Rectal smooth muscle tissue (tissue), 1 donor: Measurements from ENCODE around the gene ESRRA.
A peak's percentile ranks its signal among the peaks of the same experiment; 100 is the strongest.

Source experiments
- H3K27ac ChIP-seq: one replicate; pipeline ENCODE4 v1.7.0; 2013; ENCODE audit warnings: low read depth, low read length, inconsistent platforms
- H3K27me3 ChIP-seq: one replicate; pipeline ENCODE4 v1.7.0; 2013; ENCODE audit warnings: low read length; ENCODE audit not compliant: control insufficient read depth, insufficient read depth
- H3K36me3 ChIP-seq: one replicate; pipeline ENCODE4 v1.7.0; 2013; ENCODE audit warnings: low read length; ENCODE audit not compliant: control insufficient read depth, insufficient read depth
- H3K4me1 ChIP-seq: one replicate; pipeline ENCODE4 v1.7.0; 2013; ENCODE audit warnings: low read length; ENCODE audit not compliant: control insufficient read depth, insufficient read depth
- H3K4me3 ChIP-seq: one replicate; pipeline ENCODE4 v1.7.0; 2013; ENCODE audit warnings: low read length
- H3K9ac ChIP-seq: one replicate; pipeline ENCODE4 v1.7.0; 2013; ENCODE audit warnings: low read length

Gene ESRRA

GRCh38 chr11:64359712-64360445, 54.6 kb downstream of the ESRRA start:
- Histone ChIP-seq H3K4me3 (peak overlapping the region; percentile 81), H3K27me3 (no peaks in the 10 kb centered on the region), H3K27ac (no peak overlapping the region), H3K36me3 (peaks cover 17% of the 10 kb centered on the region), H3K9ac (peak overlapping the region; percentile 82), H3K4me1 (peaks cover 7% of the 10 kb centered on the region)

GRCh38 chr11:64360448-64360921, 55.2 kb downstream of the ESRRA start:
- Histone ChIP-seq H3K27ac (no peak overlapping the region), H3K36me3 (peaks cover 19% of the 10 kb centered on the region), H3K4me3 (no peak overlapping the region), H3K27me3 (no peaks in the 10 kb centered on the region), H3K9ac (no peak overlapping the region), H3K4me1 (peaks cover 4% of the 10 kb centered on the region)

- Histone ChIP-seq H3K9ac (no peak overlapping the region), H3K4me3 (no peak overlapping the region), H3K27me3 (no peaks in the 10 kb centered on the region), H3K27ac (no peak overlapping the region), H3K36me3 (peaks cover 23% of the 10 kb centered on the region), H3K4me1 (peaks cover 3% of the 10 kb centered on the region)
Measured at GRCh38 chr11:64361659-64362058, 56.3 kb downstream of the ESRRA start.

- no peak overlapping the region for H3K9ac ChIP-seq
- H3K36me3 ChIP-seq, result peaks cover 26% of the 10 kb centered on the region
- no peak overlapping the region for H3K4me3 ChIP-seq
Measured at GRCh38 chr11:64362339-64362738, 57.0 kb downstream of the ESRRA start.

GRCh38 chr11:64364435-64364834, 59.1 kb downstream of the ESRRA start:
- Histone ChIP-seq H3K9ac (no peak overlapping the region), H3K4me3 (no peak overlapping the region), H3K4me1 (no peaks in the 10 kb centered on the region), H3K27ac (no peak overlapping the region), H3K36me3 (peaks cover 31% of the 10 kb centered on the region), H3K27me3 (no peaks in the 10 kb centered on the region)

More at GRCh38 chr11:64362339-64362738, 57.0 kb downstream of the ESRRA start:
- Histone ChIP-seq H3K4me1 (peaks cover 3% of the 10 kb centered on the region), H3K27me3 (no peaks in the 10 kb centered on the region), H3K27ac (no peak overlapping the region)

GRCh38 chr11:64364911-64365310, 59.6 kb downstream of the ESRRA start:
- H3K36me3 ChIP-seq, result peaks cover 33% of the 10 kb centered on the region
- no peak overlapping the region for H3K4me3 ChIP-seq
- H3K27me3 ChIP-seq, result no peaks in the 10 kb centered on the region
- H3K9ac ChIP-seq, result no peak overlapping the region
- no peaks in the 10 kb centered on the region for H3K4me1 ChIP-seq
- no peak overlapping the region for H3K27ac ChIP-seq
